H9 (cell line): ENCODE results near the gene FEV. TPM values are rescaled to one million over a fixed set of nuclear protein-coding genes. Genes with fewer than 3 reads are reported as not detected.

Experiments
- DNase-seq: peaks from one replicate; pipeline ENCODE4 v3.0.0-alpha.2; 2017
- H2AFZ ChIP-seq: one replicate; pipeline ENCODE4 v1.6.1; 2013; ENCODE audit warnings: mild to moderate bottlenecking, low read length, control low read depth, moderate library complexity
- H2AK5ac ChIP-seq: 2 replicates; pipeline ENCODE4 v1.6.1; 2013; ENCODE audit warnings: low read length, control low read depth, mixed read lengths; ENCODE audit not compliant: insufficient read length
- H2BK120ac ChIP-seq: one replicate; pipeline ENCODE4 v1.6.1; 2013; ENCODE audit warnings: low read depth, mild to moderate bottlenecking, low read length, control low read depth, inconsistent platforms; ENCODE audit not compliant: poor library complexity, severe bottlenecking
- H2BK12ac ChIP-seq: 2 replicates; pipeline ENCODE4 v1.6.1; 2013; ENCODE audit warnings: low read length, control low read depth, mixed read lengths, low read depth; ENCODE audit not compliant: insufficient read length
- H2BK15ac ChIP-seq: 2 replicates; pipeline ENCODE4 v1.6.1; 2013; ENCODE audit warnings: low read depth, low read length, control low read depth
- H2BK20ac ChIP-seq: one replicate; pipeline ENCODE4 v1.6.1; 2013; ENCODE audit warnings: low read depth, mild to moderate bottlenecking, low read length, control low read depth, inconsistent platforms; ENCODE audit not compliant: poor library complexity, severe bottlenecking
- H2BK5ac ChIP-seq: 2 replicates; pipeline ENCODE4 v1.6.1; 2013; ENCODE audit warnings: low read length, control low read depth, mixed read lengths; ENCODE audit not compliant: insufficient read length
- H3K14ac ChIP-seq: 2 replicates; pipeline ENCODE4 v1.6.1; 2013; ENCODE audit warnings: low read length, control low read depth; ENCODE audit not compliant: insufficient read depth
- H3K18ac ChIP-seq: 2 replicates; pipeline ENCODE4 v1.6.1; 2013; ENCODE audit warnings: low read depth, mild to moderate bottlenecking, mixed read lengths, low read length, control low read depth; ENCODE audit not compliant: insufficient read length
- H3K23ac ChIP-seq: 2 replicates; pipeline ENCODE4 v1.6.1; 2013; ENCODE audit warnings: low read length, control low read depth, mixed read lengths, low read depth; ENCODE audit not compliant: insufficient read length
- H3K23me2 ChIP-seq: 2 replicates; pipeline ENCODE4 v1.6.1; 2013; ENCODE audit warnings: low read depth, mild to moderate bottlenecking, mixed read lengths, low read length, control low read depth; ENCODE audit not compliant: insufficient read length, poor library complexity, severe bottlenecking
- H3K27ac ChIP-seq: 2 replicates; pipeline ENCODE4 v1.5.1; 2013; ENCODE audit warnings: low read length, control low read depth, mixed read lengths, low read depth; ENCODE audit not compliant: insufficient read length
- H3K27me3 ChIP-seq: 2 replicates; pipeline ENCODE4 v1.6.1; 2013; ENCODE audit warnings: low read length, control low read depth, inconsistent platforms; ENCODE audit not compliant: insufficient read depth
- H3K4ac ChIP-seq: 2 replicates; pipeline ENCODE4 v1.6.1; 2013; ENCODE audit warnings: low read depth, mild to moderate bottlenecking, control low read depth, inconsistent platforms, low read length, moderate library complexity
- H3K4me1 ChIP-seq: 2 replicates; pipeline ENCODE4 v1.6.1; 2013; ENCODE audit warnings: low read length, control low read depth, inconsistent platforms; ENCODE audit not compliant: insufficient read depth
- H3K4me2 ChIP-seq: 2 replicates; pipeline ENCODE4 v1.6.1; 2013; ENCODE audit warnings: low read length, control low read depth, mixed read lengths; ENCODE audit not compliant: insufficient read length, insufficient read depth
- H3K56ac ChIP-seq: 2 replicates; pipeline ENCODE4 v1.6.1; 2013; ENCODE audit warnings: low read depth, mild to moderate bottlenecking, mixed read lengths, low read length, control low read depth; ENCODE audit not compliant: insufficient read length
- H3K79me1 ChIP-seq: 2 replicates; pipeline ENCODE4 v1.6.1; 2013; ENCODE audit warnings: low read depth, mild to moderate bottlenecking, moderate library complexity, low read length, control low read depth, inconsistent platforms; ENCODE audit not compliant: insufficient read depth, poor library complexity, severe bottlenecking
- H3K79me2 ChIP-seq: 2 replicates; pipeline ENCODE4 v1.6.1; 2013; ENCODE audit warnings: low read length, control low read depth, inconsistent platforms; ENCODE audit not compliant: insufficient read depth
- H3K9ac ChIP-seq: 2 replicates; pipeline ENCODE4 v1.6.1; 2013; ENCODE audit warnings: low read length, control low read depth, mixed read lengths; ENCODE audit not compliant: insufficient read length; ENCODE audit errors: extremely low read depth
- H3K9me3 ChIP-seq: one replicate; pipeline ENCODE4 v1.6.1; 2013; ENCODE audit warnings: low read depth, low read length, inconsistent platforms; ENCODE audit not compliant: control insufficient read depth
- H3T11ph ChIP-seq: one replicate; pipeline ENCODE4 v1.6.1; 2013; ENCODE audit warnings: mild to moderate bottlenecking, low read length, control low read depth, inconsistent platforms
- H4K20me1 ChIP-seq: one replicate; pipeline ENCODE4 v1.6.1; 2013; ENCODE audit not compliant: control insufficient read depth, insufficient read length, insufficient read depth
- H4K5ac ChIP-seq: 2 replicates; pipeline ENCODE4 v1.6.1; 2013; ENCODE audit warnings: low read depth, mild to moderate bottlenecking, mixed read lengths, low read length, control low read depth; ENCODE audit not compliant: insufficient read length
- H4K8ac ChIP-seq: replicated peaks from 2 replicates; pipeline ENCODE4 v1.6.1; 2013; ENCODE audit warnings: low read length, control low read depth, mixed read lengths, low read depth; ENCODE audit not compliant: insufficient read length
- H4K91ac ChIP-seq: 2 replicates; pipeline ENCODE4 v1.6.1; 2013; ENCODE audit warnings: low read depth, mild to moderate bottlenecking, moderate library complexity, mixed read lengths, low read length, control low read depth; ENCODE audit not compliant: insufficient read length
- H3K27ac Mint-ChIP-seq, 3 experiments: 2 replicates in 2 of 3; 3 replicates in 1 of 3; pipeline ENCODE4 v1.8.0; 2020 to 2021; ENCODE audit warnings: mixed read lengths in 3 of 3, mild to moderate bottlenecking in 1 of 3, moderate library complexity in 1 of 3
- H3K27me3 Mint-ChIP-seq: 2 replicates; pipeline ENCODE4 v1.8.0; 2021; ENCODE audit warnings: low read depth, mild to moderate bottlenecking, moderate library complexity, mixed read lengths
- H3K36me3 Mint-ChIP-seq, 3 experiments: 2 replicates in 2 of 3; 3 replicates in 1 of 3; pipeline ENCODE4 v1.8.0; 2020 to 2021; ENCODE audit warnings: low read depth in 3 of 3, mixed read lengths in 3 of 3; ENCODE audit not compliant: insufficient read depth in 1 of 3
- H3K4me1 Mint-ChIP-seq, 2 experiments: 2 replicates each; pipeline ENCODE4 v1.8.0; 2020; ENCODE audit warnings: mixed read lengths in 2 of 2
- H3K4me3 Mint-ChIP-seq, 2 experiments: 2 replicates in 1 of 2; 3 replicates in 1 of 2; pipeline ENCODE4 v1.8.0; 2020 to 2021; ENCODE audit warnings: mild to moderate bottlenecking in 2 of 2, mixed read lengths in 2 of 2, moderate library complexity in 1 of 2
- H3K9me3 Mint-ChIP-seq, 2 experiments: 2 replicates in 1 of 2; 3 replicates in 1 of 2; pipeline ENCODE4 v1.8.0; 2020; ENCODE audit warnings: mild to moderate bottlenecking in 2 of 2, mixed read lengths in 2 of 2, moderate library complexity in 1 of 2
- WGBS: extraction: QIAGEN DNeasy Blood & Tissue Kit; methylation state at CpG from one replicate; pipeline ENCODE4 v1.1.7; 2013; ENCODE audit warnings: missing lambda C conversion rate, low lambda C conversion rate, mixed read lengths; ENCODE audit not compliant: insufficient read length; ENCODE audit errors: extremely low coverage; 5-methylcytosine and 5-hydroxymethylcytosine counted together
- total RNA-seq: library from RNA; stranded (reverse); gene quantifications from 2 replicates; pipeline ENCODE4 v1.2.1, GENCODE V29; 2021
- TF ChIP-seq, protein P1 (sequence below): fragments of 200-600 bp; sonication (generic); conservative IDR thresholded peaks from 3 replicates; pipeline ENCODE4 v1.8.0; 2021; ENCODE audit warnings: antibody characterized with exemption, mild to moderate bottlenecking

The FEV gene
- total RNA-seq, 1 experiment from 2014 or later = not detected

DNA sequence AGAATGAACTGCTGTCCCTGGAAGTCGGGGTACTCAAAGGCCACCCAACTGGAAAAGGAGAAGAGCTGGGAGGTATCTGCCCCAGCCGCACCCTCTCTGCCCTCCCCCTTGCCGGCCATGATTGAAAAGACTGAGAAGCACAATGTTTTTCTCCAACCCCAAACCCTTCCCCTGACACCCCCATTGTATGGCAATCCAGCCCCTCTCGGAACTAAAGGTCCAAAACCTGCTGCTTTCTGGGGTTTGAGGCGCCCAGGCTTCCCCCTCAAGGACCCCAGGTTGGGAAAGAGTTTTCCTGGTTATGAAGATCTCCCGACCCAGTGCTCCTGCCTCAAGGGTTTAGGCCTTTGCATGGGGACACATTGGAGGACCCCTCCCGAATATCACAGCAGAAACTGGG, 7.2 kb upstream of the FEV start:
- H3K27ac Mint-ChIP-seq = no peak overlapping the region
- H3K9me3 ChIP-seq = no peaks in the 10 kb centered on the region
- H4K5ac ChIP-seq = no peak overlapping the region
- no peaks in the 10 kb centered on the region for H4K20me1 ChIP-seq
- H2AFZ ChIP-seq = no peak overlapping the region
- no peak overlapping the region for H2BK120ac ChIP-seq
- no peak overlapping the region for H3K14ac ChIP-seq
- H4K8ac ChIP-seq = no peak overlapping the region
- no peak overlapping the region for H3T11ph ChIP-seq
- no peak overlapping the region for H3K4ac ChIP-seq
- H3K4me1 ChIP-seq = no peaks in the 10 kb centered on the region
- no peak overlapping the region for H3K27ac ChIP-seq
- peaks cover 5 to 16% of the 10 kb centered on the region in 2 experiments for H3K4me1 Mint-ChIP-seq
- H3K23ac ChIP-seq = no peak overlapping the region
- no peak overlapping the region for H2BK5ac ChIP-seq
- H2BK15ac ChIP-seq = no peak overlapping the region
- no peak overlapping the region for H2BK12ac ChIP-seq
- H3K4me2 ChIP-seq = no peak overlapping the region
- no peak for DNase-seq
- H3K9me3 Mint-ChIP-seq = peaks cover 2 to 8% of the 10 kb centered on the region in 2 experiments; a peak in 4 of 5 replicates
- H2BK20ac ChIP-seq = no peak overlapping the region
- no peak overlapping the region for H3K56ac ChIP-seq
- H3K27me3 ChIP-seq = peaks cover 98% of the 10 kb centered on the region
- peaks cover 99% of the 10 kb centered on the region for H3K27me3 Mint-ChIP-seq
- H3K18ac ChIP-seq = no peak overlapping the region
- H3K79me2 ChIP-seq = no peaks in the 10 kb centered on the region
- H3K79me1 ChIP-seq = no peaks in the 10 kb centered on the region
- H2AK5ac ChIP-seq = no peak overlapping the region
- H3K23me2 ChIP-seq = no peaks in the 10 kb centered on the region
- WGBS = no CpG with 5 or more reads among the region's 7 CpGs
- peaks cover 0 to 3% (median 0%) of the 10 kb centered on the region in 3 experiments; a peak in 2 of 7 replicates for H3K36me3 Mint-ChIP-seq
- no peak overlapping the region for H3K9ac ChIP-seq
- TF ChIP-seq, protein P1, sequence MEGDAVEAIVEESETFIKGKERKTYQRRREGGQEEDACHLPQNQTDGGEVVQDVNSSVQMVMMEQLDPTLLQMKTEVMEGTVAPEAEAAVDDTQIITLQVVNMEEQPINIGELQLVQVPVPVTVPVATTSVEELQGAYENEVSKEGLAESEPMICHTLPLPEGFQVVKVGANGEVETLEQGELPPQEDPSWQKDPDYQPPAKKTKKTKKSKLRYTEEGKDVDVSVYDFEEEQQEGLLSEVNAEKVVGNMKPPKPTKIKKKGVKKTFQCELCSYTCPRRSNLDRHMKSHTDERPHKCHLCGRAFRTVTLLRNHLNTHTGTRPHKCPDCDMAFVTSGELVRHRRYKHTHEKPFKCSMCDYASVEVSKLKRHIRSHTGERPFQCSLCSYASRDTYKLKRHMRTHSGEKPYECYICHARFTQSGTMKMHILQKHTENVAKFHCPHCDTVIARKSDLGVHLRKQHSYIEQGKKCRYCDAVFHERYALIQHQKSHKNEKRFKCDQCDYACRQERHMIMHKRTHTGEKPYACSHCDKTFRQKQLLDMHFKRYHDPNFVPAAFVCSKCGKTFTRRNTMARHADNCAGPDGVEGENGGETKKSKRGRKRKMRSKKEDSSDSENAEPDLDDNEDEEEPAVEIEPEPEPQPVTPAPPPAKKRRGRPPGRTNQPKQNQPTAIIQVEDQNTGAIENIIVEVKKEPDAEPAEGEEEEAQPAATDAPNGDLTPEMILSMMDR = no peak
- no peak overlapping the region for H3K4me3 Mint-ChIP-seq
- H4K91ac ChIP-seq = no peak overlapping the region
